Neural cell (in vitro differentiated cells): ENCODE data around the gene CYBRD1. TPM values are rescaled to one million over a fixed set of nuclear protein-coding genes. Genes with fewer than 3 reads are reported as not detected.
"Not testable (repeated sequence)": the region's sequence is repeated elsewhere in the genome, so short reads cannot be mapped to it uniquely, and the experiment has no call there.

Experiments
- H2AFZ ChIP-seq: fragments of 200-600, 300-800 bp; sonication (generic), shearing (Covaris generic); 2 replicates; pipeline ENCODE4 v1.6.0; 2014; ENCODE audit warnings: low read depth, mild to moderate bottlenecking, antibody characterized with exemption, low read length, moderate library complexity
- H3F3A ChIP-seq: fragments of 200-600 bp; shearing (Covaris generic); 2 replicates; pipeline ENCODE4 v1.6.1; 2016; ENCODE audit warnings: mild to moderate bottlenecking, moderate library complexity, mixed read lengths, antibody characterized with exemption, low read length; ENCODE audit not compliant: insufficient read depth, poor library complexity, severe bottlenecking
- H3K27ac ChIP-seq: fragments of 200-600, 300-800 bp; sonication (generic), shearing (Covaris generic); 2 replicates; pipeline ENCODE4 v1.5.1; 2014; ENCODE audit warnings: mild to moderate bottlenecking, low read length, moderate library complexity
- H3K27me3 ChIP-seq: fragments of 300-800, 200-600 bp; sonication (generic), shearing (Covaris generic); 2 replicates; pipeline ENCODE4 v1.6.0; 2014; ENCODE audit warnings: mild to moderate bottlenecking, low read depth, low read length, moderate library complexity; ENCODE audit not compliant: insufficient read depth
- H3K36me3 ChIP-seq: fragments of 300-800, 200-600 bp; sonication (generic), shearing (Covaris generic); 2 replicates; pipeline ENCODE4 v1.5.1; 2014; ENCODE audit warnings: mild to moderate bottlenecking, antibody characterized with exemption, low read length, moderate library complexity; ENCODE audit not compliant: insufficient read depth
- H3K4me2 ChIP-seq: fragments of 300-800, 200-600 bp; sonication (generic), shearing (Covaris generic); 2 replicates; pipeline ENCODE4 v1.6.0; 2014; ENCODE audit warnings: mild to moderate bottlenecking, low read length
- H3K4me3 ChIP-seq: fragments of 300-800, 200-600 bp; sonication (generic), shearing (Covaris generic); 2 replicates; pipeline ENCODE4 v1.5.1; 2014; ENCODE audit warnings: mild to moderate bottlenecking, low read length, moderate library complexity
- H3K79me2 ChIP-seq: fragments of 200-600 bp; shearing (Covaris generic); replicated peaks from 2 replicates; pipeline ENCODE4 v1.6.0; 2014; ENCODE audit warnings: mild to moderate bottlenecking, low read length, moderate library complexity; ENCODE audit not compliant: insufficient read depth
- H3K9ac ChIP-seq: fragments of 300-800, 200-600 bp; sonication (generic), shearing (Covaris generic); 2 replicates; pipeline ENCODE4 v1.6.1; 2016; ENCODE audit warnings: mild to moderate bottlenecking, low read length, mixed read lengths
- H3K9me2 ChIP-seq: fragments of 200-600 bp; shearing (Covaris generic); 2 replicates; pipeline ENCODE4 v1.6.1; 2016; ENCODE audit warnings: mild to moderate bottlenecking, low read length, mixed read lengths; ENCODE audit not compliant: insufficient read depth
- H3K9me3 ChIP-seq: fragments of 200-600, 300-800 bp; sonication (generic), shearing (Covaris generic); 2 replicates; pipeline ENCODE4 v1.6.1; 2016; ENCODE audit warnings: mild to moderate bottlenecking, mixed run types, low read length, moderate library complexity, mixed read lengths
- H4K20me1 ChIP-seq: fragments of 200-600 bp; shearing (Covaris generic); 2 replicates; pipeline ENCODE4 v1.6.1; 2016; ENCODE audit warnings: mild to moderate bottlenecking, mixed run types; ENCODE audit not compliant: insufficient read depth
- EP300 ChIP-seq: fragments of 450-650 bp; conservative IDR thresholded peaks from 2 replicates; pipeline ENCODE4 v1.6.1; 2014; ENCODE audit warnings: antibody characterized with exemption, mild to moderate bottlenecking, moderate library complexity; ENCODE audit not compliant: poor library complexity, severe bottlenecking
- EZH2 ChIP-seq: fragments of 200-600, 300-800 bp; shearing (Covaris generic), sonication (generic); IDR thresholded peaks from 2 replicates; pipeline ENCODE4 v1.6.1; 2014; ENCODE audit warnings: antibody characterized with exemption, low read length, borderline replicate concordance, mild to moderate bottlenecking; ENCODE audit not compliant: insufficient read depth, poor library complexity, severe bottlenecking
- MXI1 ChIP-seq: fragments of 450-650 bp; conservative IDR thresholded peaks from 2 replicates; pipeline ENCODE4 v1.6.1; 2014; ENCODE audit warnings: antibody characterized with exemption, mild to moderate bottlenecking; ENCODE audit not compliant: poor library complexity, severe bottlenecking
- POLR2AphosphoS5 ChIP-seq: IDR thresholded peaks from 2 replicates; pipeline ENCODE4 v1.6.1; 2012
- RAD21 ChIP-seq: fragments of 450-650 bp; conservative IDR thresholded peaks from 2 replicates; pipeline ENCODE4 v1.6.1; 2014; ENCODE audit warnings: antibody characterized with exemption, mild to moderate bottlenecking, moderate library complexity
- SMC3 ChIP-seq: fragments of 450-650 bp; conservative IDR thresholded peaks from 2 replicates; pipeline ENCODE4 v1.6.1; 2014; ENCODE audit warnings: antibody characterized with exemption, mild to moderate bottlenecking, moderate library complexity; ENCODE audit not compliant: poor library complexity
- TAF1 ChIP-seq: IDR thresholded peaks from 2 replicates; pipeline ENCODE4 v1.6.1; 2012; ENCODE audit warnings: low read depth
- polyA plus RNA-seq: library from polyadenylated mRNA; depleted of rRNA; stranded (reverse); fragments of >200 nt; gene quantifications from 2 replicates; pipeline ENCODE4 v1.2.3, GENCODE V29; 2014
- TF ChIP-seq, protein P1 (sequence below): fragments of 450-650 bp; IDR thresholded peaks from 2 replicates; pipeline ENCODE4 v1.5.1; 2014; ENCODE audit warnings: antibody characterized with exemption, mild to moderate bottlenecking, moderate library complexity; ENCODE audit not compliant: poor library complexity, severe bottlenecking
- TF ChIP-seq, protein P2 (sequence below): IDR thresholded peaks from 2 replicates; pipeline ENCODE4 v1.6.1; 2012; ENCODE audit warnings: borderline replicate concordance

Gene CYBRD1
- polyA plus RNA-seq, 1 donor from 2014 or later, result 0.10 TPM

DNA sequence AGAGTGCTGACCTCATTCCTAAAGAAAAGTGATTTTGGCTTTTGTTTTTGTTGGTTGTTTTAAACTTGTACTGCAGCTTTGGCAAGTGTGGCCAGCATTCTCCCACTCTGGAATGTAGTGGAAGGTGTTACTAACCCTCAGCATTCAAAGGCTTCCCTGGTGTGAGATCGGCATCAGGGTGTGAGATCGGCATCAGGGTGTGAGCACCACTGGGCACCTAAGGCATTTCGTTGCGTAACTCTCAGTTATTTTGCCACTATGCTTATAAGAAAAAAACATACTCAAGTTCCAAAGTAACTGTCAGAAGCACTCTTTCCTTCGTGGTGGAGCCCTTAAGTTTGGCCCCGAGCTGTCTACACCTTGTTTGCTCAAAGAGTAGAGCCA lies 1.7 kb downstream of the CYBRD1 start:
- Histone ChIP-seq H3K36me3 (no peaks in the 10 kb centered on the region), H3K9ac (no peak overlapping the region), H3K9me3 (no peaks in the 10 kb centered on the region), H3K4me2 (no peak overlapping the region), H4K20me1 (no peaks in the 10 kb centered on the region), H3F3A (no peaks in the 10 kb centered on the region), H3K27ac (no peak overlapping the region), H3K27me3 (peaks cover 38% of the 10 kb centered on the region), H2AFZ (no peak overlapping the region), H3K4me3 (peak overlapping the region; percentile 78), H3K9me2 (no peaks in the 10 kb centered on the region), H3K79me2 (no peaks in the 10 kb centered on the region)
- TF ChIP-seq POLR2AphosphoS5 (no peak), EP300 (no peak)
- TF ChIP-seq, protein P1, sequence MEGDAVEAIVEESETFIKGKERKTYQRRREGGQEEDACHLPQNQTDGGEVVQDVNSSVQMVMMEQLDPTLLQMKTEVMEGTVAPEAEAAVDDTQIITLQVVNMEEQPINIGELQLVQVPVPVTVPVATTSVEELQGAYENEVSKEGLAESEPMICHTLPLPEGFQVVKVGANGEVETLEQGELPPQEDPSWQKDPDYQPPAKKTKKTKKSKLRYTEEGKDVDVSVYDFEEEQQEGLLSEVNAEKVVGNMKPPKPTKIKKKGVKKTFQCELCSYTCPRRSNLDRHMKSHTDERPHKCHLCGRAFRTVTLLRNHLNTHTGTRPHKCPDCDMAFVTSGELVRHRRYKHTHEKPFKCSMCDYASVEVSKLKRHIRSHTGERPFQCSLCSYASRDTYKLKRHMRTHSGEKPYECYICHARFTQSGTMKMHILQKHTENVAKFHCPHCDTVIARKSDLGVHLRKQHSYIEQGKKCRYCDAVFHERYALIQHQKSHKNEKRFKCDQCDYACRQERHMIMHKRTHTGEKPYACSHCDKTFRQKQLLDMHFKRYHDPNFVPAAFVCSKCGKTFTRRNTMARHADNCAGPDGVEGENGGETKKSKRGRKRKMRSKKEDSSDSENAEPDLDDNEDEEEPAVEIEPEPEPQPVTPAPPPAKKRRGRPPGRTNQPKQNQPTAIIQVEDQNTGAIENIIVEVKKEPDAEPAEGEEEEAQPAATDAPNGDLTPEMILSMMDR, result no peak

- H3F3A ChIP-seq, result no peaks in the 10 kb centered on the region
- TF ChIP-seq EP300, result no peak
- no peak for TF ChIP-seq RAD21
- no peak for TF ChIP-seq EZH2
- TF ChIP-seq SMC3, result no peak
- TF ChIP-seq, protein P1, result peak; percentile 32
- no peak for TF ChIP-seq MXI1
- no peak overlapping the region for H3K4me3 ChIP-seq
- peaks cover 3% of the 10 kb centered on the region for H3K9me3 ChIP-seq
- no peak overlapping the region for H2AFZ ChIP-seq
- H3K9me2 ChIP-seq, result no peaks in the 10 kb centered on the region
- no peak overlapping the region for H3K4me2 ChIP-seq
- no peak overlapping the region for H3K9ac ChIP-seq
- no peaks in the 10 kb centered on the region for H3K36me3 ChIP-seq
- H3K27me3 ChIP-seq, result no peaks in the 10 kb centered on the region
- no peaks in the 10 kb centered on the region for H4K20me1 ChIP-seq
- no peak overlapping the region for H3K27ac ChIP-seq
- no peaks in the 10 kb centered on the region for H3K79me2 ChIP-seq
These were observed 7.6 kb downstream of the CYBRD1 start for GRCh38 chr2:171529914-171530313.

GRCh38 chr2:171530378-171530777 lies 8.1 kb downstream of the CYBRD1 start:
- H4K20me1 ChIP-seq, result no peaks in the 10 kb centered on the region
- H3K9me3 ChIP-seq, result peaks cover 3% of the 10 kb centered on the region
- H3K79me2 ChIP-seq, result no peaks in the 10 kb centered on the region
- no peak overlapping the region for H2AFZ ChIP-seq
- H3K36me3 ChIP-seq, result no peaks in the 10 kb centered on the region
- no peaks in the 10 kb centered on the region for H3K27me3 ChIP-seq
- no peak overlapping the region for H3K27ac ChIP-seq
- no peak overlapping the region for H3K9ac ChIP-seq
- no peaks in the 10 kb centered on the region for H3F3A ChIP-seq
- H3K4me2 ChIP-seq, result no peak overlapping the region
- no peak overlapping the region for H3K4me3 ChIP-seq
- TF ChIP-seq SMC3 (no peak), TAF1 (no peak), MXI1 (no peak), EP300 (no peak), RAD21 (no peak), POLR2AphosphoS5 (no peak), EZH2 (no peak)
- TF ChIP-seq, protein P1, result no peak
- TF ChIP-seq, protein P2, sequence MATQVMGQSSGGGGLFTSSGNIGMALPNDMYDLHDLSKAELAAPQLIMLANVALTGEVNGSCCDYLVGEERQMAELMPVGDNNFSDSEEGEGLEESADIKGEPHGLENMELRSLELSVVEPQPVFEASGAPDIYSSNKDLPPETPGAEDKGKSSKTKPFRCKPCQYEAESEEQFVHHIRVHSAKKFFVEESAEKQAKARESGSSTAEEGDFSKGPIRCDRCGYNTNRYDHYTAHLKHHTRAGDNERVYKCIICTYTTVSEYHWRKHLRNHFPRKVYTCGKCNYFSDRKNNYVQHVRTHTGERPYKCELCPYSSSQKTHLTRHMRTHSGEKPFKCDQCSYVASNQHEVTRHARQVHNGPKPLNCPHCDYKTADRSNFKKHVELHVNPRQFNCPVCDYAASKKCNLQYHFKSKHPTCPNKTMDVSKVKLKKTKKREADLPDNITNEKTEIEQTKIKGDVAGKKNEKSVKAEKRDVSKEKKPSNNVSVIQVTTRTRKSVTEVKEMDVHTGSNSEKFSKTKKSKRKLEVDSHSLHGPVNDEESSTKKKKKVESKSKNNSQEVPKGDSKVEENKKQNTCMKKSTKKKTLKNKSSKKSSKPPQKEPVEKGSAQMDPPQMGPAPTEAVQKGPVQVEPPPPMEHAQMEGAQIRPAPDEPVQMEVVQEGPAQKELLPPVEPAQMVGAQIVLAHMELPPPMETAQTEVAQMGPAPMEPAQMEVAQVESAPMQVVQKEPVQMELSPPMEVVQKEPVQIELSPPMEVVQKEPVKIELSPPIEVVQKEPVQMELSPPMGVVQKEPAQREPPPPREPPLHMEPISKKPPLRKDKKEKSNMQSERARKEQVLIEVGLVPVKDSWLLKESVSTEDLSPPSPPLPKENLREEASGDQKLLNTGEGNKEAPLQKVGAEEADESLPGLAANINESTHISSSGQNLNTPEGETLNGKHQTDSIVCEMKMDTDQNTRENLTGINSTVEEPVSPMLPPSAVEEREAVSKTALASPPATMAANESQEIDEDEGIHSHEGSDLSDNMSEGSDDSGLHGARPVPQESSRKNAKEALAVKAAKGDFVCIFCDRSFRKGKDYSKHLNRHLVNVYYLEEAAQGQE, result no peak
- no peaks in the 10 kb centered on the region for H3K9me2 ChIP-seq

GRCh38 chr2:171530859-171531258 lies 8.6 kb downstream of the CYBRD1 start:
- H3K27me3 ChIP-seq, H2AFZ ChIP-seq, H4K20me1 ChIP-seq, H3F3A ChIP-seq, H3K4me3 ChIP-seq, H3K79me2 ChIP-seq, H3K9me2 ChIP-seq, H3K36me3 ChIP-seq, H3K4me2 ChIP-seq, H3K9me3 ChIP-seq, H3K9ac ChIP-seq, H3K27ac ChIP-seq: not testable (repeated sequence)
